Measurements from ENCODE around the gene ATF5. TPM values are rescaled to one million over a fixed set of nuclear protein-coding genes. Genes with fewer than 3 reads are reported as not detected.
A peak's percentile ranks its signal among the peaks of the same experiment; 100 is the strongest.

The ATF5 gene
- total and polyA plus RNA-seq, 10 of the 15 experiments (the other 5 are each of a cell fraction or from before 2014, with no cell fraction given), result 9.1 to 133 (median 24.0) TPM

DNA sequence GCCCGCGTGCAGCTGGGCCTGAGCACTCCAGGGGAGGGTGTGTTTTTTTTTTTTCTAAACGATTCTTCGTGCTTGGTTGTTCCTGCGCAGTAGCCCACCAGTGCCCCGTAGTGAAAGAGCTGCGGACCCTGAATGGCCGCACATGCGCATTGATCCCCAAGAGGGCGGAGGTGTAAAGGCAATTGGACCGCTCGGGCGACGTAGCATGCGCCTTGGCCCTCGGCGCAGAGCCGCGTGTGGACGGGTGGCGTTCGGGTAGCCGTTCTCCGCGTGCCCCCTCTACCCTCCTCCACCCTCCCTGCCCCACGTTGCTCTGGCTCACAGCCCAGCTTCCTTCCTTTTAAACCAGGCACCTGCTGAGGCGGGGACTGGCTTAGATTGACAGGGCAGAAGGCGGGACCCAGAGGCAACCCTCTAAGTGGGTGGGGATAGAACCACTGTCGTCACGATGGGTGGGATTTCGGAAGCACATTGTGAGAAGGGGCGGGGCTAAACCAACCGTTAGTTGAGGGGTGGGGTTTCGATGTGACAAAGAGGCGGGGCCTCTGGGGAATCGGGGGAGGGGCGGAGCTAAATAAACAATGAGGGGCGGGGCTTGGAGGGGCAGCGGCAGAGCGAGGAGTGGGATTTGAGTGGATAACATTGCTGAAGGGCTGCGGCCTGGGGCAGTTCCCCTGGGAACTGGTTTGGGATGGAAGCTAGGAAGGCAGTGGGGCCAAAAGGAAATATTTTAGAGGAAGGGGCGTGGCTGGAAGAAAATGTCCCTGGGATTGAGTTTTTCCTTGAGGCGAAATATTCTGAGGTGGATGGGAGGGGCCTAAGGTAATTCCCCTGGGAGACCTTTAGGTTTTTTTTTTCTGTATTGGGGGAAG lies 842 bp downstream of the ATF5 start (continued):
- TF ChIP-seq, protein P1, sequence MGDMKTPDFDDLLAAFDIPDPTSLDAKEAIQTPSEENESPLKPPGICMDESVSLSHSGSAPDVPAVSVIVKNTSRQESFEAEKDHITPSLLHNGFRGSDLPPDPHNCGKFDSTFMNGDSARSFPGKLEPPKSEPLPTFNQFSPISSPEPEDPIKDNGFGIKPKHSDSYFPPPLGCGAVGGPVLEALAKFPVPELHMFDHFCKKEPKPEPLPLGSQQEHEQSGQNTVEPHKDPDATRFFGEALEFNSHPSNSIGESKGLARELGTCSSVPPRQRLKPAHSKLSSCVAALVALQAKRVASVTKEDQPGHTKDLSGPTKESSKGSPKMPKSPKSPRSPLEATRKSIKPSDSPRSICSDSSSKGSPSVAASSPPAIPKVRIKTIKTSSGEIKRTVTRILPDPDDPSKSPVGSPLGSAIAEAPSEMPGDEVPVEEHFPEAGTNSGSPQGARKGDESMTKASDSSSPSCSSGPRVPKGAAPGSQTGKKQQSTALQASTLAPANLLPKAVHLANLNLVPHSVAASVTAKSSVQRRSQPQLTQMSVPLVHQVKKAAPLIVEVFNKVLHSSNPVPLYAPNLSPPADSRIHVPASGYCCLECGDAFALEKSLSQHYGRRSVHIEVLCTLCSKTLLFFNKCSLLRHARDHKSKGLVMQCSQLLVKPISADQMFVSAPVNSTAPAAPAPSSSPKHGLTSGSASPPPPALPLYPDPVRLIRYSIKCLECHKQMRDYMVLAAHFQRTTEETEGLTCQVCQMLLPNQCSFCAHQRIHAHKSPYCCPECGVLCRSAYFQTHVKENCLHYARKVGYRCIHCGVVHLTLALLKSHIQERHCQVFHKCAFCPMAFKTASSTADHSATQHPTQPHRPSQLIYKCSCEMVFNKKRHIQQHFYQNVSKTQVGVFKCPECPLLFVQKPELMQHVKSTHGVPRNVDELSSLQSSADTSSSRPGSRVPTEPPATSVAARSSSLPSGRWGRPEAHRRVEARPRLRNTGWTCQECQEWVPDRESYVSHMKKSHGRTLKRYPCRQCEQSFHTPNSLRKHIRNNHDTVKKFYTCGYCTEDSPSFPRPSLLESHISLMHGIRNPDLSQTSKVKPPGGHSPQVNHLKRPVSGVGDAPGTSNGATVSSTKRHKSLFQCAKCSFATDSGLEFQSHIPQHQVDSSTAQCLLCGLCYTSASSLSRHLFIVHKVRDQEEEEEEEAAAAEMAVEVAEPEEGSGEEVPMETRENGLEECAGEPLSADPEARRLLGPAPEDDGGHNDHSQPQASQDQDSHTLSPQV (IDR thresholded peaks at IDR 0.05), result no peak
- TF ChIP-seq SREBF2 (IDR thresholded peaks at IDR 0.05; ENCODE audit: low read length) (no peak), FOS (IDR thresholded peaks at IDR 0.05; ENCODE audit: borderline replicate concordance, extremely low read depth, insufficient read length) (no peak), POLR2AphosphoS5 (IDR thresholded peaks at IDR 0.05; ENCODE audit: low read length) (peak; percentile 91), EED (IDR thresholded peaks at IDR 0.05; ENCODE audit: low read depth) (no peak), KAT2A (conservative IDR thresholded peaks at IDR 0.05; ENCODE audit: control insufficient read depth, low read depth, low read length) (no peak), RB1 (IDR thresholded peaks at IDR 0.05; ENCODE audit: borderline replicate concordance) (no peak), PAX5 (IDR thresholded peaks at IDR 0.05; ENCODE audit: borderline replicate concordance, low read depth, low read length) (no peak), ESRRA (IDR thresholded peaks at IDR 0.05; ENCODE audit: low read length) (0 out of 2 replicates have a peak, but pooled peaks have one; percentile 68), MTA3 (IDR thresholded peaks at IDR 0.05; ENCODE audit: borderline replicate concordance, low read length) (no peak; the same call in 1 of the 2 replicates), NFXL1 (IDR thresholded peaks at IDR 0.05; ENCODE audit: borderline replicate concordance) (no peak)
- TF ChIP-seq, protein P2, sequence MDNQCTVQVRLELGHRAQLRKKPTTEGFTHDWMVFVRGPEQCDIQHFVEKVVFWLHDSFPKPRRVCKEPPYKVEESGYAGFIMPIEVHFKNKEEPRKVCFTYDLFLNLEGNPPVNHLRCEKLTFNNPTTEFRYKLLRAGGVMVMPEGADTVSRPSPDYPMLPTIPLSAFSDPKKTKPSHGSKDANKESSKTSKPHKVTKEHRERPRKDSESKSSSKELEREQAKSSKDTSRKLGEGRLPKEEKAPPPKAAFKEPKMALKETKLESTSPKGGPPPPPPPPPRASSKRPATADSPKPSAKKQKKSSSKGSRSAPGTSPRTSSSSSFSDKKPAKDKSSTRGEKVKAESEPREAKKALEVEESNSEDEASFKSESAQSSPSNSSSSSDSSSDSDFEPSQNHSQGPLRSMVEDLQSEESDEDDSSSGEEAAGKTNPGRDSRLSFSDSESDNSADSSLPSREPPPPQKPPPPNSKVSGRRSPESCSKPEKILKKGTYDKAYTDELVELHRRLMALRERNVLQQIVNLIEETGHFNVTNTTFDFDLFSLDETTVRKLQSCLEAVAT (IDR thresholded peaks at IDR 0.05), result peak; percentile 70; the same call in 1 of the 2 replicates
